GM21723 (cell line): ENCODE data around the gene PIKFYVE.
A peak's percentile ranks its signal among the peaks of the same experiment; 100 is the strongest.
"Not testable (repeated sequence)": the region's sequence is repeated elsewhere in the genome, so short reads cannot be mapped to it uniquely, and the experiment has no call there.

Experiments
- ATAC-seq: cut with Tn5 transposase; IDR thresholded peaks from one replicate; pipeline ENCODE4 v1.9.1; 2021; ENCODE audit warnings: mild to moderate bottlenecking, moderate library complexity; ENCODE audit not compliant: unreplicated experiment

PIKFYVE gene

GRCh38 chr2:208356846-208357574 lies 91.0 kb downstream of the PIKFYVE start:
- ATAC-seq = no peak

DNA sequence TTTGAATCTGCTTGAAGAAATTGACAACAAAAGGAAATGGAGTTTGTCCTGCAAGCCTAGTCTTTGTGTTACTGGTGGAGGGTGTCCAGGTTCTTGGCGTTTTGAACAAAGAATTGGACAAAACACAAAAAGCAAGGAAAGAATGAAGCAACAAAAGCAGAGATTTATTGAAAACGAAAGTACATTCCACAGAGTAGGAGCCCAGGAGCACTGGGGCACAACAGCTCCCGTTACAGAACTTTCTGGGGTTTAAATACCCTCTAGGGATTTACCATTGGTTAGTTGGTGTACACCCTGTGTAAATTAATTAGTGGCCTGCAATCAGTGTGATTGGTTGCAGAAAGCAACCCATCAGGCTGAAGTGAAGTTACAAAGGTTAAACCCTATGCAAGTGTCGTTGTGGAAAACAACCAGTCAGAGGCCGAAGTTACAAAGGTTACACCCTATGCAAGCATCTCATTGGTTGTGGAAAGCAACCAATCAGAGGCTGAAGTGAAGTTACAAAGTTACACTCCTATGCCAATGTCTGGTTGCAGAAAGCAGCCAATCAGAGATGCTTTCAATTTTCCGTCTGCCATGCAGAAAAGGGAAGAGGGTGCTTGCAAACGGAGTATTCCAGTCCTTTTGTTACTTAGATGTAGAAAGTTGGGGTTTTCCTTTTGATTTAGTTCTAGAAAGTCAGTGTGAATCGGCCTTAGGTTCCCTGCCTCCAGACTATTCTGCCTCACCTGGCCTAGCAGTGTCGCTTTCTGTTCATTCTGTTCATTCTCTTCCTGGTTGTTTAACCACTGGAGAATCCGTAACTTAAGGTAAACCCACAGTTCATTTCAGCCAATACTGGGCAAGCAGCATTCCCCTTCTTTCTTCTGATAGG lies 92.9 kb downstream of the PIKFYVE start:
- ATAC-seq = no peak

DNA sequence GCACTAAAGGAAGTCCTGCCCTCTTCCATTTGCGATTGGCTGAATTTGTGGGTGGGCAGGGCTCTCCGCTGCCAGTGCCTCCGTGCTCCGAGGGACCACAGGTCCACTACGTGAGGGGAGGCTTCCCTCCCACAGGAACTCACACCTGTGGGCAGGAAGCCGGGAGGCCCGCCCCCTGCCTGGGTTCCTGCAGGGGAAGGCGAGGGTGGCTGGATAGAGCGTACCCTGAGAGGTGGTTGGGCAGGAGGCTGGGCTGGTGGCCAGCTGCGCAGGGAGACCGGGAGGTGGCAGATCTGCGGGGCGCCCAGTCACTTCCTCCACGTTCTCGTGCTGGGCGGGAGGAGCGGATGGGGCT lies 93.6 kb downstream of the PIKFYVE start:
- no peak for ATAC-seq

GRCh38 chr2:208360259-208361076 lies 94.4 kb downstream of the PIKFYVE start:
- ATAC-seq = no peak

GRCh38 chr2:208361077-208361441 lies 95.0 kb downstream of the PIKFYVE start:
- no peak for ATAC-seq

DNA sequence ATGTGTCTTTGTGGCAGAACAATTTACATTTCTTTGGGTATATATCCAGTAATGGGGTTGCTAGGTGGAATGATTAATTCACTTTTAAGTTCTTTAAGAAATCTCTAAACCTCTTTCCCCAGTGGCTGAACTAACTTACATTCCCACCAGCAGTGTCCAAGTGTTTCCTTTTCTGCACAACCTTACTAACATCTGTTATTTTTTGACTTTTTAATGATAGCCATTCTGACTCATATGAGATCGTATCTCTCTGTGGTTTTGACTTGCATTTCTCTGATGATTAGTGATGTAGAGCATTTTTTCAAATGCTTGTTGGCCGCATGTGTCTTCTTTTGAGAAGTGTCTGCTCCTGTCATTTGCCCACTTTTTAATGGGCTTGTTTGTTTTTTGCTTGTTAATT lies 97.4 kb downstream of the PIKFYVE start:
- ATAC-seq = no peak

DNA sequence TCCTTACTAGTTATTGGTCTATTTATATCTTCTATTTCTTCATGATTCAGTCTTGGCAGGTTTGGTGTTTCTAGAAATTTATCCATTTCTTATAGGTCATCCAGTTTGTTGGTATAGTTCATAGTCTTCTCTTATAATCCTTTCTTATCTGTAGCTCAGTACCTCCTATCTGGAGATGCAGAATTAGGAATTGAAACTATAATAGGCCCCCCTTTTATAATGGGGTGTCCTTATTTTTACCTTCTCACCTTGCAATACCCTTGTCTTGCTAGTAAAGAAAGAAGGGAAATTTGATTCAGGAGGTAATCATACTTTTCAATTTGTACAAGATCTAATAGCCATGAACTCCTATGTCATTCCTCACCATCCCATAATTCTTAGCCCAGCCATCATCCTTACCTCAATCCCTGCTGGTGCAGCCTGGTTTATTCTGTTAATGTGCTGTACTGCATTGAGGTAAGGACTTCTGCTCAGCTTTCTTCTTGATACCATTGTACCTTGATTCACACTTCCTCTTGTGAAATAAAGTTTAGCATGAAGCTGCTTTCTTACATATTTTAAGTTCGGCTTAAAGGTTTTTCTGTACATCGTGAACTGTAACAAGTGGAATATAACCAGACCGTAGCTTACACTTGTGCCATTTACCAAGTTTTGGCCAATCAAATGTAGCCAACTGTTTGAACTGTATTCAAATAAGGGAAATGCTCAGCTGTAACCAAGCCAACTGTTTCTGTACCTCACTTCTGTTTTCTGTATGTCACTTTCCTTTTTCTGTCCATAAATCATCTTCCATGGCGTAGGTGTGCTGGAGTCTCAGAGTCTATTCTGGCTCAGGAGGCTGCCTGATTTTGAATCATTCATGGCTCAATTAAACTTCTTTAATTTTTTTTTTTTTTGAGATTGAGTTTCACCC lies 100.4 kb downstream of the PIKFYVE start:
- ATAC-seq = peak; percentile 63

- ATAC-seq = no peak
Measured at GRCh38 chr2:208369091-208369490, 103.0 kb downstream of the PIKFYVE start.

- no peak for ATAC-seq
Measured at GRCh38 chr2:208370881-208371633, 105.0 kb downstream of the PIKFYVE start.

GRCh38 chr2:208371634-208371935 lies 105.5 kb downstream of the PIKFYVE start:
- ATAC-seq = no peak

- ATAC-seq = peak; percentile 64
Measured at GRCh38 chr2:208373460-208374089, 107.5 kb downstream of the PIKFYVE start.

- no peak for ATAC-seq
Measured at GRCh38 chr2:208375491-208376068, 109.5 kb downstream of the PIKFYVE start.

DNA sequence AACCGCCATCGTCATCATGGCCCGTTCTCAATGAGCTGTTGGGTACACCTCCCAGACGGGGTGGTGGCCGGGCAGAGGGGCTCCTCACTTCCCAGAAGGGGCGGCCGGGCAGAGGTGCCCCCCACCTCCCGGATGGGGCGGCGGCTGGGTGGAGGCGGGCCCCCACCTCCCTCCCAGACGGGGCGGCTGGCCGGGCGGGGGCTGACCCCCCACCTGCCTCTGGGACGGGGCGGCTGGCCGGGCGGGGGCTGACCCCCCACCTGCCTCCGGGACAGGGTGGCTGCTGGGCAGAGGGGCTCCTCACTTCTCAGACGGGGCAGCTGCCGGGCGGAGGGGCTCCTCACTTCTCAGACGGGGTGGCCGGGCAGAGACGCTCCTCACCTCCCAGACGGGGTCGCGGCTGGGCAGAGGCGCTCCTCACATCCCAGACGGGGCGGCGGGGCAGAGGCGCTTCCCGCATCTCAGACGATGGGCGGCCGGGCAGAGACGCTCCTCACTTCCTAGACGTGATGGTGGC lies 111.3 kb downstream of the PIKFYVE start:
- not testable (repeated sequence) for ATAC-seq

DNA sequence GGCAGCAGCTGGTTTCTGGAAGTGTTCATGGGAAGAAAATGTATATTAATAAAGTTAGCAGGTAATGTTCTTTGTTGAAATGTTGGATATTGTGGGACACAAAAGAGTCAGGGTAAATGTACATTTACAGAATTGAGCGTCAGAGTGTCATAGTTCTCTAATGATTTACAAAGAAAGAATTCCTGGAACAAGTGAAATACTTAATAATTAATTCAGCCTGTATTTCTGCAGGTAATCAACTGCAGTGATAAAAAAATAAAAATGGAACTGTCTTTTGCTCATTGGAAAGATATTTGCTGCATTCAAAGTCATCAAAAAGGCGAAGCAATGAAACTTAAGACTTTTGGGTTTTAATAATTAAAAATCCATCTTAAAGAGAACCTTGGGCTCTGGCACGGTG lies 113.1 kb downstream of the PIKFYVE start:
- ATAC-seq = no peak

DNA sequence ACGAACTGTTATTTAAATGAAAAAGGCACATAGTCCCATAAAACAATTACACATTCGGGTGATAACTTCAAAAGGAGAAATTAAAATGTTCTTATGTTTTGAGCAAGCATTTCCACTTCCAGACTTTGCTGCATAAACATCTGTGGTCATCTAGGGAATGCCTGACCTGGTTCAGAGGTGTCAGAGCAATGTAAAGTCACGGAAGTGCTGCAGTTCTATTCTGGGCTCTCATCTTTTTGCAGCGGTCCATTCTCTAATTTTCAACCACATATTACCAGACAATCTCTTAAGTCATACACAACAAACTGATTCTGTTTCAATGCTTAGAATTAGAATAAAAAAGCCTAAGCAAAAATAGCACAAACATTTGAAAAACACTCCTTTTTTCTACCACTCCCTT lies 118.6 kb downstream of the PIKFYVE start:
- ATAC-seq = no peak

DNA sequence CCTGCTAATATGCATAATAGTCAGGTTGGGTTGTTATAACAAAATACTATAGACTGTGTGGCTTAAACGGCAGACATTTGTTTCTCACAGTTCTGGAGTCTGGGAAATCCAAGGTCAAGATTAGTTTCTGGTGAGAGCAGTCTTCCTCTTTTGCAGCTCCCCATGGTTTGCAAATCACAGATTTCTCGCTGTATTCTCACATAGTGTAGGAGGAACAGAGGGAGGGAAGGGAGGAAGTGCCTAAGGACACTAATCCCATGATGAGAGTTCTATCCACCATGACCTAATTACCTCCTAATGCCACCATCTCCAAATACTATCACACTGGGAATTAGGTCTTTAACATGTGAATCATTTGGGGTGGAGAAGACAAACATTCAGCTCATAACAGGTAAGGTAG lies 120.5 kb downstream of the PIKFYVE start:
- ATAC-seq = no peak

GRCh38 chr2:208389940-208390339 lies 123.9 kb downstream of the PIKFYVE start:
- no peak for ATAC-seq

GRCh38 chr2:208392300-208392699 lies 126.2 kb downstream of the PIKFYVE start:
- ATAC-seq = no peak

- not testable (repeated sequence) for ATAC-seq
Measured at GRCh38 chr2:208396796-208397195, 130.7 kb downstream of the PIKFYVE start.
